Activated CD4-positive, alpha-beta T cell treated with anti-CD3 and anti-CD28 coated beads, Interleukin-2, Interleukin-6, amounts not matched to agents 100 ng/mL and 50 ng/mL, durations not matched to agents 16 hours and 8 hours (primary cell): ENCODE measurements around the gene ATP6V0C.
"Not testable (repeated sequence)": the region's sequence is repeated elsewhere in the genome, so short reads cannot be mapped to it uniquely, and the experiment has no call there.

ENCODE experiments used
- DNase-seq: peaks from one replicate; pipeline ENCODE4 v3.0.0-alpha.2; 2020

ATP6V0C gene

DNA sequence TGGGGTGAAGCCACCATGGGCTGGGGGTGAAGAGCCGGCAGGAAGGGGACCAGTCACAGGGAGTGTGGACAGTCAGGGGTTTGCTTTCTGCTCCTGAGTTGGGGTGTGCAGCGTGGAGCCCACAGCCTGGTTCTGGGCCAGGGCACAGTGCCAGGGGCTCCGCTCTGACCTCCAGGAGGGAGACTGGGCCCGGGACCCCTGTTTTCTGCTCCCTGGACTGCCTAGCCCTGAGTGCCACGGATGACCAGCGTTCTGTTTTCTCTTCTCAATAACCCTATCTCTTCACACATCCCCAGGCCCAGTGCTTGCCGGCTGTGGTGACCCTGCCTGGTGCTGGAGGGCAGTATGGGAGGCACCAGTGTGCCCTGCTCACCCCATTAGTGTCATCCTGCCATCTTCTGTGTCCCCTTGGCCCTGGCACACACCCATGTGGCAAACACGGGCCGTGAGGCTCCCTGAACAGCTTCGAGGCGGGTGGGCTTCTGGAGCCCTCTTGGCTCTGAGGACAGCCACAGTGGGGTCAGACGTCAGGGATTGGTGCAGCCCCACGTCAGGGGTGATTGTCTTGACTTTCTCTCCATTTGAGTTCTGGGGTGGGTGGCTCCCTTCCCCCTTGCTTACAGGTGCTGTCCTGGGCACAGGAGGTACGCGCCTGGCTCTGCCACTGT lies 16.3 kb downstream of the ATP6V0C start:
- DNase-seq, result no peak

DNA sequence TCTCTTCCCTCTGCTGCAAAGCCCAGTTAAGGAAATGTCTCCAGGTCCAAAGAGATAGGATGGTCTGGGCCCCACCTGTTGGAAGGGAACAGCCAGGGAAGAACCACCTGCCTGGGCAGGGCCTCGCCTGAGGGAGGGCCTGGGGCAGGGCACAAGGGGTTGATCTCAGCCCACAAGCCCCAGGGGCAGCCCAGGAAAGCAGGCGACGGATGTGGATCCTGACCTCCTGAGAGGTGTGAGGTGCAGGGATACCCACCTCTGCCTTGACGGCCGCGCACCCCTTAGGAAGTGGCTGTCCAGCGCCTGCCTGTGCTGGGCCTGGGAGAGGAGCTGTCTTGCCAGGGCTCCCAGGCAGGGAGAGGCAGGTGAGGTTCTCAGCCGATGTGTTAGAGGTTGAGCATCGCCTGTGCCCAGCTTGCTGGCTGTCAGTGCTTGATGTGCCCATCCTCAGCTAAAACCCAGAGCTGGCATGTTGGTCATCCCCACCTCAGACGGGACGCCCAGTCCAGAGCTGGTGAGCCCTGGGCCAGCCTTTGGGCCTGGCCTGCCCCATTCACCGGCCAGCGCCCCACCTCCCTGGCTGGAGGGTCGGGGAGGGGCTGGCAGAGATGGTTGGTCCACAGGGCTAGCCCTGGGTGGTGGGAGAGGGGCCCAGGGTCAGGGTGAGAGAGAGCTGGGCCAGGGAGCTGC lies 17.0 kb downstream of the ATP6V0C start:
- no peak for DNase-seq

DNA sequence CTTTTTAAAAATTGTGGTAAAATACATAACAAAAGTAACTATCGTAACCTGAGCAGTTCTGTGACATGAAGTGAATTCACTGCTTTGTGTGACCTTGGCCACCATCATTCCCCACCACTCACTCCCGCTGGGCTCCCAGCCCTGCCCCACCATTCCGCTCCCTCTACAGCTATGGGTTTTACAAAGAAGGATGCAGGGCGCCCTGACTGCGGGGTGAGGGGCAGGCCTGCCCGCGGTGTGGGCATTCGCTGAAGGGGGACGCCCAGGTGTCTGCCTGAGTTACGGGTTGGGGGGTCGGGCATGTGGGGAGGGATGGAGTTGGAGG lies 17.6 kb downstream of the ATP6V0C start, which contains the start of gene CEMP1:
Gene CEMP1 (minus strand): TSS at position 38 of the 325 bp plus-strand sequence. CDS start 335 bp downstream, outside the sequence.
- DNase-seq, result no peak

DNA sequence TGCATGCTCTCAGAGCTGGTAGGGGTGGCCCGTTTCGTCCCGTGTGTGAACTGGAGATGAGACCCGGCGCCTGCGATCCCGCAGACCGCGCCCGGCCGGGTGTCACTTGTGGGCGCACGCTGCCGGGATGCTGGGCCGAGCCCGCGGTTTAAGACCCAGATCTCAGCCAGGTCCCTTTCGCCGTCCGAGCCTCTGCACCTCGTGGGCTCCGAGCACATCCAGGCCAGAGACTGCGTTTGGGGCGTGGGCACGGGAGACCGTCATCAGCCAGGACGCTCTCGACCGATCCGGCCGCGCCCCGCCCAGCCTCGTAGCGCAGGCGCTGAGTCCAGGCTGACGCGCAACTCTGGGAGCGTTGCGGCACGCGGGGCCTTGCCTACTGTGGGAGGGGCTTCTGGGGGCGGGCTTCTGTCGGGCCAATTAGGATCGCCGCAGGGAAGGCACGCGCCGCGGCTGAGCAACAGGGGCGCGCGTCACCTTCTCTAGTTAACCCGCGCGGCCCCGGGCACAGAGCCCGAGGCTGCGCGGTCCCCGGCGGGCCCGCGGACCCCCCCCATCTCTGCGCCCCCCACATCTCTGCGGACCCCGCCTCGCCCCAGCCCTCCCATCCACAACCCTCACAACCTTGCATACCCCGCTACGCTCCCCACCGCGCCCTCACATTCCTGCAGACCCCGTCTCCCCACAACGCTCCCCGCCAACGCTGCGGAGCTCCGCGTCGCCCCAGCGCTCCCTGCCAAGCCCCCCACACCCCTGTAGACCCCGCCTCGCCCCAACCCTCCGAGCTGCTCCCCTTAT lies 18.1 kb downstream of the ATP6V0C start:
- DNase-seq, result peak; percentile 99

DNA sequence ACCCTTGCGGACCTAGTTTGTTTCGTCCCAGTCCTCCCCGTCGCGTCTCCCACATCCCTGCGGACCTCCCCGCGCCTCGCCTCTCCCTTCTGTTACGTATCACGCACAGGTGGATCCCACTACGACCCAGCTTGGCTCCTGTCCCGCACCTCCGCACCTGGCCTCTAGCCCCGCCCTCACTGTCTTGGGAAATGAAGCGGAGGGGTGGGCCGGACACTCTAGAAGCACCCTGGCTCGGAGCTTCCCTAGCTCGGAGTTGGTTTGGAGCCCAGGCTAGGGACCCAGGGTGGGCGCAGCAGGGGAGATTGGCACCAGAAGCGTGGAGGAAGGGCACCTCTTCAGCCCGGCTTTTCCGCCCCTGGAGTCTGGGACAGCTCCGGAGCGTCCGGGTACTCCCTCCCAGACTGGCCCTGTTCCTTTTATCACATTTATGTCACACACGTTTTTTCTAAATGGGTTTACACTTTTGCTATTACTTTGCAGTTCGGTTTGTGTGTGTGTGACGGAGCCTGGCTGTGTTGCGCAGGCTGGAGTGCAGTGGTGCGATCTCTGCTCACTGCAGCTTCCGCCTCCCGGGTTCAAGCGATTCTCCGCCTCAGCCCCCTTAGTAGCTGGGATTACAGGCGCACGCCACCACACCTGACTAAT lies 18.9 kb downstream of the ATP6V0C start:
- DNase-seq, result peak; percentile 82

DNA sequence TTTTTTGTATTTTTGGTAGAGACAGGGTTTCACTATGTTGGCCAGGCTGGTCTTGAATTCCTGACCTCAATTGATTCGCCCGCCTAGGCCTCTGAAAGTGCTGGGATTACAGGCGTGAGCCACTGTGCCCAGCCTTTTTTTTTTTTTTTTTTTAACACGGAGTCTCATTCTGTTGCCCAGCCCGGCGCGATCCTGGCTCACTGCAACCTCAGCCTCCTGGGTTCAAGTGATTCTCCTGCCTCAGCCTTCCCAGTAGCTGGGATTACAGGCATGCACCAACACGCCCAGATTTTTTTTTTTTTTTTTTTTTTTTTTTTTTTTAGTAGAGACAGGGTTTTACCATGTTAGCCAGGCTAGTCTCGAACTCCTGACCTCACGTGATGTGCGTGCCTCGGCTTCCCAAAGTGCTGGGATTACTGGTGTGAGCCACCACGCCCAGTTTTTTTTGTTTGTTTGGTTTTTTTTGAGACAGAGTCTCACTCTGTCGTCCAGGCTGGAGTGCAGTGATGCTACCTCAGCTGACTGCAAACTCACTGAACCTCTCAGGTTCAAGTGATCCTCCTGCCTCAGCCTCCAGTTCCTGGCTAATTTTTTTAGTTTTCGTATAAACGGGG lies 19.5 kb downstream of the ATP6V0C start:
- not testable (repeated sequence) for DNase-seq

DNA sequence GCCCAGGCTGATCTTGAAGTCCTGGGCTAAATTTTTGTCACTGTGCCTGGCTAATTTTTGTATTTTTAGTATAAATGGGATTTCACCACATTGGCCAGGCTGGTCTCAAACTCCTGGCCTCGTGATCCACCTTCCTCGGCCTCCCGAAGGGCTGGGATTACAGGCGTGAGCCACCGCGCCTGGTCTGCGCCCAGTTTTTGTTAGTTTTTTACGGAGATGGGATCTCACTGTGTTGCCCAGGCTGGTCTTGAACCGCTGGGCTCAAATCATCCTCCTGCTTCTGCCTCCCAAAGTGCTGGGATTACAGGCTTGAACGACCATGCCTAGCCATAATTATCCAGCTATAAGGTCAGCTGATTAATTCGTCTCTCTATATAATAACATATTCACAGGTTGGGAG lies 20.2 kb downstream of the ATP6V0C start:
- DNase-seq, result no peak

DNA sequence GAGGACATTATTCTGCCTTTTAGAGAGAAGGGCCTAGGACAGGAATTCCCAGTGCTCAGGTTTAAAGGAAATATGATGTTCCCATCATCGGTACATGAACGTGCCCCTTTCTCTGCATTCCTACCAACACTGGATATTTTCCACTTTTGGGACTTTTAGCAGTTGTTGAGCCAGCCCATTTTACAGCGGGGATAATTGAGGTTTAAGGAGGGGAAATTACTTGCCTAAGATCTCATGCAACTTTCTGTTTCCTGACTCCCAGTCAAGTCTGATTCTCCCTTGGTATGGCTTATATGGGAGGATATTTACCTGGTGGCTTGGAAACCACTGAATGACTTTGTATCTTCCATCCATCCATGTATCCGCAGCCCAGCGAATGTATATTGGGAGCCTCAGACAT lies 20.6 kb downstream of the ATP6V0C start:
- not testable (repeated sequence) for DNase-seq

DNA sequence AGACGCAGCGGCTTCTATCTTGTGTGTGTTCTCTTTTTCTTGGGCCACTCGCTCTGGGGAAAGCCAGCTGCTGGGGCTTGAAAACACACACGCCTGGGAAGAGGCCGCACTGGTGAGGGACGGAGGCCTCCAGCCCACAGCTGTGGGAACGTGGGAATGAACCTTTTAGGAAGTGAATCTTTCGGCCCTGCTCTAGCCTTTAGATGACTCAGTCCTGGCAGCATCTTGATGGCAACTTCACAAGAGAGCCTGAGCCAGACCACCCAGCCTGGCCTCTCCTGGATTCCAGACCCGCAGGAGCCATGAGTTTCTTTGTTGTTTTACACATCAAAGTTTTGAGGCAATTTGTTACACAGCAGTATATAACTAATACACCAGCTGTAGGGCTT lies 21.9 kb downstream of the ATP6V0C start:
- no peak for DNase-seq

DNA sequence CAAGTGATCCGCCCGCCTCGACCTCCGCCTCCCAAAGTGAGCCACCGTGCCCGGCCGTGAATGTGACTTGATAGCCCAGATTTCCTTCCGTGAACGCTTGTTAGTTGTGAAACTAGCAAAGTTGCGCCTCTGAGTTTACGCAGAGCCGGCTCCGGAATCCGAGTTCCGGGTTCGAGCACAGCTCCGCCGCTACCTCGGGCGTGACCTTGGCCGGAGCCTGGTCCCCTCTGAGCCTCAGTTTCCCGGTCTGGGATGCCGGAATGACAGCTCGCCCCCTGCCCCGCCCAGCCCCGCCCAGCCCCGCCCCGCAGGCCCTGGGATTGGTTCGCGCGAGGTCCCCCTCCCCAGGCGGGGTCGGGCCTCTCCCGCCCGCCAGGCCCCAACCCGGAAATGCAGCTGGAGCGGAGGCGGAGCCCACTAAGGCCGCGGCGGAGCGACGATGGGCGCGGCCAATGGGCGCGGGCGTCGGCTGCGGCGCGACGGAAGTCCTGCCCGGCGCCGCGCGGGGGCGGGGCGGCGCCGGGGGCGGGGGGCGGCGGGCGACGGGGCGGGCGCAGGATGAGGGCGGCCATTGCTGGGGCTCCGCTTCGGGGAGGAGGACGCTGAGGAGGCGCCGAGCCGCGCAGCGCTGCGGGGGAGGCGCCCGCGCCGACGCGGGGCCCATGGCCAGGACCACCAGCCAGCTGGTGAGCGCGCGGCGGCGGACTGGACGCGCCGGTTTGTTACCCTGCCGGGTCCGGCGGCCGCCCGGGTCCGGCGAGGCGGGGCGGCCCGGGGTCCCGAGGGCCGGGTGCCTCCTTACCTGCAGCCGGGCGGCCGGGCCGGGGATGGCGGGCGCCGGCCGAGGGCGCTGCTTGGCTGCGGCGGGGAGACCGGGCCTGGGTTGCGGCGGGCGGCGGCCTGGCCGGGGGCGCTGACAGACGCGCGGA lies 24.0 kb downstream of the ATP6V0C start, which contains the start of gene PDPK1:
Gene PDPK1 (plus strand): TSS at position 571 of the 929 bp plus-strand sequence. CDS start 92 bp downstream, at position 663.
- DNase-seq, result peak; percentile 97

DNA sequence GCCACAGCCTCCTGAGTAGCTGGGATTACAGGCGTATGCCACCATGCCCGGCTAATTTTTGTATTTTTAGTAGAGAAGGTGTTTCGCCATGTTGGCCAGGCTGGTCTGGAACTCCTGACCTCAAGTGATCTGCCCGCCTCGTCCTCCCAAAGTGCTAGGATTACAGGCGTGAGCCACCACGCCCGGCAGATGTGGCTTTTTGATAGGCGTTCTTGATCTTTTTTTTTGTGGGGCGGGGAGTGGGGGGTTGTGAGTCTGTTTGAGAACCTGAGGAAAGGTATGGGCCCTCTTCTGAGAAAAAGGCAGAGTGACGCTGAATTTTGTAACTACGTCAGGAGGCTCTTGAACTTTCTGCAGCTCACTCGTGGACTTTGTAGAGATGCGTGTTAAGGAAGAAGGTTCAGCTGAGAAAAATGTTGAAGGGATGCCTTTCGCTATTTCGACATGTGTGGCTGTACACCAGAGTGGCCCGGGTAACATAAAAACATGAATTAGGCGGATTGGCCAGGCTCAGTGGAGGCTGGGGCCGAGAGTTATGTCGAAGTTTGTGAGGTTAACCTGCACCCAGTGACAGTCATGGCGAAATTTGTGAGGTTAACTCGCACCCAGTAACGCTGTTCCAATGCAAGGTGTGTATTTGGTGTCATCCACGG lies 25.6 kb downstream of the ATP6V0C start:
- not testable (repeated sequence) for DNase-seq

DNA sequence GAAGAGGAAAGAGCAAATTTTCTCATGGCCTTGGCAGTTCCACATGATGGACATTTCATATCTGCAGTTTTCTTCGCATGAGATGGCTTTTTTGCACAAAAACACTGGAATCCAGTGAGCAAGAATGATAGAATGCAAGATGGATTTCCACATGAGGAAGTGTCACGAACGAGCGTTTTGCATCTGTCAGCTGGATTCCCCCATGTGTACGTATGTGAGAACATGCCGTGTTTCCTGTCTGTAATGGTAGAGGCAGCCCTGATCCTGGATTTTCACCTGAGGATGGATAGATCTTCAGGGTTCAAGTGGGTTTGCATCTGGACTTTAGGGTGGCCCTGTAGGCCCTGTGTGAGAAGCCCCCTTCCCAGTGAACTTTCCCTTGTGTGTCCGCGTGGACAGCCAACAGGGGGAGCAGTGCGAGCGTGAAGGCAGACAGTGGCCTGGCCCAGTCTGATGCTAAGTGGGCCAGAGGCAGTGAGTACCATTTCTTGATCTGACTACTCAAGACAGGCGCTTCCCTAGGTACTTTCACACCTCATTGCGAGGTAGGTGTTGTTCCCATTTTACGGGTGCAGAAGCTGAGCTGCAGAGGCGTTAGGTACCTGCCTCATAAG lies 26.2 kb downstream of the ATP6V0C start:
- peak; percentile 51 for DNase-seq

DNA sequence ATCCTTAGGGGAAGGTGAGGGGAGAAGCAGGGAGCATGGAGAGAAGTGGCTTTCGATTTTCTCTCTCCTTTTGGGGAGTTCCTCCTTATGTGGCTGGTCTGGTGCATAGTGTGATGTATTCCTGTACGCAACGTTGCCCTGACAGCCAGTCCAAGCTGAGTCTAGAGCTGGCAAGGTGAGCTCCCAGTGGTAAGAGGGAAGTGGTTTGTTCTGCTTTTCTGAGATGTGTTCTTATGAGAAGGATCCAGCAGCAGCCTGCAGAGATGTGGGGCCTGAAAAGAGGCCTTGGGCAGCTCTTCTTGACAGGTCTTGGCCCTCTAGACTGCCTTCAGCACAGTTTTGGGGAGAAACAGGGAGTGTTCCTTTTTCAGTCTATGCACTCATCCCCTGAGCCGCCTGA lies 27.2 kb downstream of the ATP6V0C start:
- not testable (repeated sequence) for DNase-seq

DNA sequence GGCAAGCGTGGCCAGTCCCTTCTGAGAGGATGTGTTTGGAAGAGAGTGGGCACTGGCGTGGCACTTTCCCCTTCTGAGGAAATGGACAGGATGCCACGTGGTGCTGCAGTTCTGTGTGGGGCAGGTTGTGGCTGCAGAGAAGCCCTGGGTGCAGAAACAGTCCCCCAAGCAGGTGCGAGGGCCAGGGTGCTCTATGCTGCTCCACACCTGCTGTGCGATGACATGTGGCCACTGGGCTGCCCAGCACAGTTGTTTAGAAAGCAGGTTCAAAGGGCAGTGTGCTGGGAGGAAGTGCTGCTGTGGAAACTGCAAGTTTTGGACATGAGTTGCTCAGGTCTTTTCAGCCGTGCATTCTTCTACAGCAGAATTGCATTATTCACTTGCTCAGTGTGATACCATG lies 27.7 kb downstream of the ATP6V0C start:
- not testable (repeated sequence) for DNase-seq

DNA sequence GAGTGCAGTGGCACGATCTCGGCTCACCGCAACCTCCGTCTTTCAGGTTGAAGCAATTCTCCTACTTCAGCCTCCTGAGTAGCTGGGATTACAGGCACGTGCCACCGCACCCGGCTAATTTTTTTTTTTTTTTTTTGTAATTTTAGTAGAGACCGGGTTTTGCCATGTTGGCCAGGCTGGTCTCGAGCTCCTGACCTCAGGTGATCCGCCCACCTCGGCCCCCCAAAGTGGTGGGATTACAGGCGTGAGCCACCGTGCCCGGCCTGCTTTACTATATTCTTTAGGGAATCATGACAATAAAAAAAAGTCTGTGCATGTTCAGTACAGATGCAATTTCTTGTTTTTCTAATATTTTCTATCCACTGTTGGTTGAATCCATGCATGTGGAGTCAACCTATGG lies 30.0 kb downstream of the ATP6V0C start:
- not testable (repeated sequence) for DNase-seq

DNA sequence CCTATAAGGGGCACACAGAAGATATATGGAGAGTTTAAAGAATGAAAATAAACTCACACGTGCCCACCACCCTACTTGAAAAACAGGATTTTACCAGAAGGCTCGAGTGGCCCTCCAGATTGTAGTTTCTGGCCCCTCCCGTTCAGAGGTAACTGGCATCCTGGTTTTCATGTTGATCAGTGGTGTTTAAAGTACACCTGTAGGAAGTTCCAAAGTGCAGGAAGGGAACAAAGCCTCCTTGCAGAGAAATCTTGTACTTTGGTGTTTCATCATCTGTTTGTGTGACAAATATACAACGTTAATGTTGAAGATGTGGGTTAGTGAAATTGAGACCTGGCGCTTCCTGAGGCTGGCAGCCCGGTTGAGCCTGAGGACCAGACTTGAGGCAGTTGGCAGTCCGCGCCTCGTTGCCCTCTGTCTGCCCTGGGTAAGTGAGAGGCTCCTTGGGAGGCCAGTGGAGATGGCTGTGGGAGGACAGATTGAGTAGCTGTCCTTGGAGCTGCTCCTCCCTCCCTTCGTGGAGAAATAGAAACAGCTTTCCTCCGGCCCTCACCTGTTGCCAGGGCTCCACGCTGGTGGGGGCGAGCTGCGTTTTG lies 36.6 kb downstream of the ATP6V0C start:
- DNase-seq, result not testable (repeated sequence)

DNA sequence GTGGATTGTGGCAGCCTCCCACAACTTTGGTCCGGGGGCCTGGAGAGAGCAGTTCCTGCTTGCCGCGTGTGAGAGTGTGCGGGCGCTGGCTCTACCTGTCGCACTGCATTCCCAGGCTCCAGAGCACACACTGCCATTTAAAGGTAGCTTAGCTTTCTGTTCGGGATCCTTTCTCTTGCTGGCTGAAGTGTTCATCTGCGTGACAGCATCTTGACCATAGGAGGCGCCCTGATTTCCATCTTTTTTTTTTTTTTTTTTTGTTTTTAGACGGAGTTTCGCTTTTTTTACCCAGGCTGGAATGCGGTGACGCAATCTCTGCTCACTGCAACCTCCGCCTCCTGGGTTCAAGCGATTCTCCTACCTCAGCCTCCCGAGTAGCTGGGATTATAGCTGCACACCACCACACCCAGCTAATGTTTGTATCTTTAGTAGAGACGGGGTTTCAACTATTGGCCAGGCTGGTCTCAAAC lies 37.7 kb downstream of the ATP6V0C start:
- not testable (repeated sequence) for DNase-seq

DNA sequence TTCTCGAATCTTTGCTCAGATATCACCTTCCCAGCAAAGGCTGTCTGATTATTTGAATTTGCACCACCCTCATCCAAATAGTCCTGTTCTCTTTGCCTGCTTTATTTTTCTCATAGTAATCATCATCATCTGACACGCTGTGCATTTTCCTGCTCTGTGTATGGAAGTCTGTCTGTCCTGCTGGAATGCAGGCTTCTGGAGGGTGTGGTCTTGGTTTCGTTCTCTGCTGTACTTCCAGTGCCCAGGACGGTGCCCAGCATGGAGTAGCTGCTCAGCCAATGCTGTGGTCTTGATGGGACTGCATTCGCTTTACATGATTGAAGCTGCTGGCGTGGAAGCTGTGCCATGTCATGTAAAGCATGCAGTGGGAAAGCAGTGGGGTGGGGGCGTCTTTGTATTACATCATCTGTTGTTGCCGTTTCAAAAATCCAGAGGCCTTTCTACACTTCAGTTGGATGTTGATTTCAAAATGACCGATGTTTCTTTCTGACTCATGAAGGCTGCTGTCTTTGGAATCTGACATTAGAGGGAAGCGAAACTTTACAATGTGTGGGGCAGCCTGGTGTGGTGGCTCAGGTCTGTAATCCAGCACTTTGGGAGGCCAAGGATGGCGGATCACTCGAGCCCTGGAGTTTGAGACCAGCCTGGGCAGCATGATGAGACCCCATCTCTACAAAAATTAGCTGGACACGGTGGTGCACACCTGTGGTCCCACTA lies 41.1 kb downstream of the ATP6V0C start:
- not testable (repeated sequence) for DNase-seq

DNA sequence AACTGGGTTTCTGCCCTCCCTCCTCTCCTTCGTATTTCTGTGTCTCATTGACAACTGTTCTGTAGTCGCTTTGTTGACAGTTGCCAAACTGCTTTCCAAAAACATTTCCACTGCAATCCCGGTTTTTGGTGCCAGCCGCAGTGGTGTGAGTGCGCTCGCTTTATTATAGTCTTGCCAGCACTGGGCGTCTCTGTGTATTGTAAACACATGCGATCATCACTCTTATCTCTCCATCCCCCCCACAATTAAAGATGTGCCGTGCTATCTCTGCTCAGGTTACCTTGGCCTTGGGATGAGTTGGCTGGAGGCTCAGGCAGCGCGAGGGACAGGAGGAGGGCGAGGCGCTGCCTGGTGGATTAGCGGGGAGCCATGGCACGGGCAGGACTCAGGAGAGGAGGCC lies 43.4 kb downstream of the ATP6V0C start:
- DNase-seq, result not testable (repeated sequence)
